ENCODE data around the gene TUB. TPM values are rescaled to one million over a fixed set of nuclear protein-coding genes. Genes with fewer than 3 reads are reported as not detected.

The TUB gene, protein sequence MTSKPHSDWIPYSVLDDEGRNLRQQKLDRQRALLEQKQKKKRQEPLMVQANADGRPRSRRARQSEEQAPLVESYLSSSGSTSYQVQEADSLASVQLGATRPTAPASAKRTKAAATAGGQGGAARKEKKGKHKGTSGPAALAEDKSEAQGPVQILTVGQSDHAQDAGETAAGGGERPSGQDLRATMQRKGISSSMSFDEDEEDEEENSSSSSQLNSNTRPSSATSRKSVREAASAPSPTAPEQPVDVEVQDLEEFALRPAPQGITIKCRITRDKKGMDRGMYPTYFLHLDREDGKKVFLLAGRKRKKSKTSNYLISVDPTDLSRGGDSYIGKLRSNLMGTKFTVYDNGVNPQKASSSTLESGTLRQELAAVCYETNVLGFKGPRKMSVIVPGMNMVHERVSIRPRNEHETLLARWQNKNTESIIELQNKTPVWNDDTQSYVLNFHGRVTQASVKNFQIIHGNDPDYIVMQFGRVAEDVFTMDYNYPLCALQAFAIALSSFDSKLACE
- total RNA-seq (ENCODE audit: low replicate concordance) = 18.2 and 19.2 TPM in 2 replicates

DNA sequence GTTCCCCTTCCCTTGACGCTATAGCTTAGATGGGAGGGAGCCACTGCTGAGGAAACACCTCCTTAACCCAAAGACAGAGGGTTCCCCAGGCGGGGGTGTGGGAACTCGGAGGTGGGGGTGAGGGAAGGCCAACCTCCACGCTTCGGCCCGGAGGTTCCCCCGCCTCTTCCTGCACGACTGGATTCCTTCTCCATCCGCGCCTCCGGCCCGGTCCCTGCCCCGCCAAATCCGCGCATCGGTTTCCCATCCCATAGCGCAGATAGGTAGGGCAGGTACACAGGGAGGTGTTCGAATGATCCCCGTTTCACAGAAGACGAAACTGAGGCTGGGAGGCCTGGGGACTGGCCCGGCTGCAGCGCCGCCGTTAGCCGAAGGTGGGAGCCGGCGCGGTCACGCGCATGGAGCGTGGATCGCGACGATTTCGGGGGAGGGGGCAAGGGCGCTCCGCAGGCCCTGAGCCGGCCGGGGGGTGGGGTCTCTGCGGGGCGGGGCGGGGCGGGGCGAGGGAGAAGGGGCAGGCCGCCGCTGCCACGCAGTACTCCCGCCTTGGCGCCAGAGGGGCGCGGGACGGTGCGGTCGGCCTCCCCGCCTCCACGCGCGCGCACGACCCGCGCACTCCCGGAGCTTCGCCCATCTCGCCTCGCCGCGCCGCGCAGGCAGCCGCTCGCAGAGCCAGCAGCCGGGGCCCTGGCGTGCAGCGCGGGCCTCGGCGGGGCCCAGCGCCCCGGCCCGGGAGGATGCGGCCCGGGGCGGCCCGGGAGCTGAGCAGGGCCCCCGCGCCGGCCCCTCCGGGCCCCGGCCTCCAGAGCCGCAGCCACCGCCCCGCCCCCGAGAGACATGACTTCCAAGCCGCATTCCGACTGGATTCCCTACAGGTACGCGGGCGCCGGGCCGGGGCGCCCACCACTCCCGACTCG lies at the start of gene TUB:
TUB (plus strand) TSS at position 538 of the 917 bp plus-strand sequence; CDS start at position 838, 300 bp downstream.
- TF ChIP-seq, protein P1, sequence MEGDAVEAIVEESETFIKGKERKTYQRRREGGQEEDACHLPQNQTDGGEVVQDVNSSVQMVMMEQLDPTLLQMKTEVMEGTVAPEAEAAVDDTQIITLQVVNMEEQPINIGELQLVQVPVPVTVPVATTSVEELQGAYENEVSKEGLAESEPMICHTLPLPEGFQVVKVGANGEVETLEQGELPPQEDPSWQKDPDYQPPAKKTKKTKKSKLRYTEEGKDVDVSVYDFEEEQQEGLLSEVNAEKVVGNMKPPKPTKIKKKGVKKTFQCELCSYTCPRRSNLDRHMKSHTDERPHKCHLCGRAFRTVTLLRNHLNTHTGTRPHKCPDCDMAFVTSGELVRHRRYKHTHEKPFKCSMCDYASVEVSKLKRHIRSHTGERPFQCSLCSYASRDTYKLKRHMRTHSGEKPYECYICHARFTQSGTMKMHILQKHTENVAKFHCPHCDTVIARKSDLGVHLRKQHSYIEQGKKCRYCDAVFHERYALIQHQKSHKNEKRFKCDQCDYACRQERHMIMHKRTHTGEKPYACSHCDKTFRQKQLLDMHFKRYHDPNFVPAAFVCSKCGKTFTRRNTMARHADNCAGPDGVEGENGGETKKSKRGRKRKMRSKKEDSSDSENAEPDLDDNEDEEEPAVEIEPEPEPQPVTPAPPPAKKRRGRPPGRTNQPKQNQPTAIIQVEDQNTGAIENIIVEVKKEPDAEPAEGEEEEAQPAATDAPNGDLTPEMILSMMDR (IDR thresholded peaks at IDR 0.05; ENCODE audit: insufficient read depth, low read length) = peak; percentile 19
- no peak for DNase-seq (ENCODE audit: low read depth)

DNA sequence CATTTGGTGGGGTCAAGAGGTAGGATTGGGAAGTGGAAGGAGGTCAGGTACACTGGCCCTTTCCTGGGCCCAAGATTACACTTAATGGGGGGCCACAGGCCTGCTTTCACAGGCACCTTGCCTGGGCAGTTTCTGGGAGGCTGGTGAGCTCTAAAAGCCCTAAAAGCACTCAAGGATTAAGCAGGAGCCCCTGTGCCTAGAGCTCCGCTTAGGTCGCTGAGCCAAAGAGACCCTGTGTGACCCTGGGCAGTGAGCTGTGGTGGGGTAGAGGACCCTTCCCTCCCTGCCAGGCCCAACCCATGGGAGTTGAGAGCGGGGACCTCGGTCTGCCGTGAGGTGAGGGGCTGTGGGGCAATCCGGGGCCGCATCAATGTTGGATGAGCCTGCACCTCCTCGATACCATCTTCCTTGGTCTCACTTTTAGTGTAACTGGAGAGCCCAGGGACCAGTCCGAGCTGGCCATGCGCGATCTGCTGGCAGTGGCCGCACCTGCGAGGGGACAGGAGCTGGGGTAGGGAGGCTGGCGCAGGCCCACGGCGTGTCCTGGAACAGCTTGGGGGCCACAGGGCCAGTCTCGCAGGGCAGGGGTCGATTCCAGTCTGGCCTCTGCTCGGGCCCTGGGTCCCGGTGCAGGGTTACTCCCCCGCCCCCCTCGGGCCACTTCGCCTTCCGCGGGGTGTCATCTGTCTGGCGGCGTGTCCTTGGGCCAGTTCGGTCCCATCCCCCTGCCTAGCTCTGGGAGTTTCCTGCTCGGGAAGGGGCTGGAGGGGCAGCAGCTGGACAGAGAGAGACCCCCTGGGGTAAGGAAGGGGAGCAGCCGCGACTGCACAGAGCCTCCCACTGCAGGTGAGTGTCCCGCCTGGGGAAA lies 49.5 kb upstream of the TUB start:
- H3K4me3 ChIP-seq (ENCODE audit: low read depth, low read length) = no peak overlapping the region
- TF ChIP-seq, protein P1 (IDR thresholded peaks at IDR 0.05; ENCODE audit: insufficient read depth, low read length) = no peak
- DNase-seq (ENCODE audit: low read depth) = no peak

More for the DNA sequence above, at the start of gene TUB:
- peak within 1 kb of the TSS; percentile 70 for H3K4me3 ChIP-seq (ENCODE audit: low read depth, low read length)

DNA sequence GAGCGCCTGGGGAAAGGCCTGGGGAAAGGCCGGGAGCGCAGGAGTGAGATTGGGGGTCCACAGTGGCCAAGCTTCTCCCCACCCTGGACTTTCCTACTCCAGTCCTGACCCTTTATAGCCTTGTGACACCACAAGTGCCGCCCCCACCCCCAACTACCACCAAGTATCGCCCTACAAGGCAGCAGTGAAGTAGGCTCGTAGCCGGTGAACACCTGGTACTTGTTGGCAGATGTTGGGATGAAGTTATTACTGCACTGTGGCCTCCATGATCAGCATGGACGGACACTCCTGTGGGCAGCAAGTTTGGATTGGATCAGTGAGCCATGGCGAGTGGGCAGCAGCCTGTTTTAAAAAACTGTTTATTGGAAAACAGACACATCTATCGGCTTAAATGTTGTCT lies 48.9 kb upstream of the TUB start:
- DNase-seq (ENCODE audit: low read depth) = no peak
- TF ChIP-seq, protein P1 (IDR thresholded peaks at IDR 0.05; ENCODE audit: insufficient read depth, low read length) = no peak
- no peak overlapping the region for H3K4me3 ChIP-seq (ENCODE audit: low read depth, low read length)

DNA sequence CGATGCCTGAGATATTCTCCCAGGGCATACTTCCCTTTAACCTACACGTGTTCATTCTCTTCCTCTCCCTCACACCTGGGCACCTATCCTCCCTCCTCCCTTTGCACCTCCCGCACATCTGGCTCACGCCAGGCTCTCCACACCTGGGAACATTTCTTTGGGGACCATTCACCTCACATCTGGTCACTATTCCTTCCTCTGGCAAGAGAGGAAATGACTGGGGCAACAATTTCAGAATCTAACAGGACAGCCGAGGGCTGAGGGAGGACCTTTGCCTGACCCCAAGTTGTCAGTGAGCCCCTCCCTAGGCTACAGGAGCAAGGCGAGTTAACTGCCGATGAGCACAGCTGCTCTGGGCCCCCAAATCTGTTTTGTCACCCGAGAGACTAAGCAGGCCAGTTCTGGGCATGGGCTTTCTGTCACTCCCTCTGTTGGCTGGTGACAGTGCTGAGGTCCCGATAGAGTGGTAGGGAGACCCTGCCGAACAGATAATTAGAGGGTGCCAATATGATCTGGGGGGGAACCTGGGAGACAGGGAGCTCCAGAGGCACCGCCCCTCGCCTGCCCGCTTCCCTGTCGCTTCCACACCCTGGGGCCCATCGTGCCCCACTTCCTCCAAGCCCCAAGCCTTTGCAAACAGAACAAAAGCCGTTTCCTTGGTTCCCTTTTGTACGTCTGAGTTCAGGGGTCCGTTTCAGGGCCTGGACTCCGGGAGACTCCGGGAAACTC lies 48.3 kb upstream of the TUB start:
- no peak for DNase-seq (ENCODE audit: low read depth)
- H3K4me3 ChIP-seq (ENCODE audit: low read depth, low read length) = no peak overlapping the region
- TF ChIP-seq, protein P1 (IDR thresholded peaks at IDR 0.05; ENCODE audit: insufficient read depth, low read length) = no peak

DNA sequence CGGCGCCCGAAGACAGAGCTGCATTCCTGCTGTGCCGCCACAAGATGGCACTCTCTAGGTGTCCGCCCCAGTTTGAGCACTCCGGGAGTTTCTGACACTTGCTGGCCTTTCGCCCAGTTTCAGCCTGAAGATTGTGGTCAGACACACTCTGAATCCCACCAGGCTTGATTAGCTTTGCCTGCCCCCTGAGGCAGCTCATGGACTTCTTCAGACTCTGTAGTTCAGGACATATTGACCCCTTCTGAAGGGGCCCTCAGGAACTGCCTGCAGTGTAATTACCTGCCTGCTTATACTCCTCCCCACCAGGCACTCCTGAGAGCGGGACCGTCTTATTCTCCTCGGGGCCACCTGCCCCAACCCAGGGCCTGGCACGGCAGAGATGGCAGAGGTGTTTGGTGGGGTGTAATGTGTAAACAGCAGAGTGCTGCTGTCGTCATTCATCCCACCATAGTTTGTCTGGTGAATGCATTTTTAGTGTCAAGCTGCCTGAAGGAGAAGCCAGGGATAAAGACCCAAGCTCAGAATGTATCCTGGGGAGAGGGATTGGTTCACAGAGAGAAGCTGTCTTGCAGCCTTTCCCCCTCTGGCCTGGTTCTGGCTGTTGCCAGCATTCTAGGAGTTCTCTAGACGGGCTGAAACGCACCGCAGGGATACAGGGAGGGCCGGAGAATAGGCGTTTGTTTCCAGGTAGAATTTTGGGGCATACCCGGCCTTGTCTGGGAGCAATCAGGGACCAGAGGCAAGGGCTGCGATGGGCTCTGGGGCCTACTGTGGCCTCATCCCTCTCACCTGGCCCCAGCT lies 47.5 kb upstream of the TUB start:
- peak; percentile 89 for DNase-seq (ENCODE audit: low read depth)
- no peak overlapping the region for H3K4me3 ChIP-seq (ENCODE audit: low read depth, low read length)
- TF ChIP-seq, protein P1 (IDR thresholded peaks at IDR 0.05; ENCODE audit: insufficient read depth, low read length) = peak; percentile 91

All from fibroblast of the aortic adventitia (primary cell).